ENCODE measurements around the gene C2orf15.
"Not testable (repeated sequence)": the region's sequence is repeated elsewhere in the genome, so short reads cannot be mapped to it uniquely, and the experiment has no call there.

C2orf15 gene

DNA sequence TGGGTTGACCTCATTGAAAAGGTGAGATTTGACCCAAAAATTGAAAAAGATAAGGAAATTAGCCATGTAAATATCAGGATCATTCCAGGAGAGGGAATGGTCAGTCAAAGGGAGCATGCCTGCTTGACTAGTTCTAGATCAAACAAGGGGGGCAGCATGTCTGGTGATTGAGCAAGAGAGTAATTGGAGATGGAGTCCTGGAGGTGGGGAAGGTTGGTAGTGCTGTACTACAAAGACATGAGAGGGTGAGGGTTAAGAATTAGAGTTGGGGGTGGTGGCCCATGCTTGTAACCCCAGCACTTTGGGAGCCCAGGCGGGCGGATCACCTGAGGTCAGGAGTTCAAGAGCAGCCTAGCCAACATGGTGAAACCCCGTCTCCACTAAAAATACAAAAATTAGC, 41.5 kb downstream of the C2orf15 start:
- no peak for DNase-seq (ENCODE audit: low read depth)
- H3K4me3 ChIP-seq (ENCODE audit: low read length): no peak overlapping the region
- TF ChIP-seq CTCF (IDR thresholded peaks at IDR 0.05; ENCODE audit: insufficient read depth, low read depth, low read length, missing control alignments): no peak

GRCh38 chr2:99184811-99185210, 43.3 kb downstream of the C2orf15 start:
- no peak overlapping the region for H3K4me3 ChIP-seq (ENCODE audit: low read length)
- no peak for TF ChIP-seq CTCF (IDR thresholded peaks at IDR 0.05; ENCODE audit: insufficient read depth, low read depth, low read length, missing control alignments)
- no peak for DNase-seq (ENCODE audit: low read depth)

GRCh38 chr2:99187011-99187410, 45.5 kb downstream of the C2orf15 start:
- no peak for TF ChIP-seq CTCF (IDR thresholded peaks at IDR 0.05; ENCODE audit: insufficient read depth, low read depth, low read length, missing control alignments)
- H3K4me3 ChIP-seq (ENCODE audit: low read length): no peak overlapping the region
- DNase-seq (ENCODE audit: low read depth): no peak

- H3K4me3 ChIP-seq (ENCODE audit: low read length): no peak overlapping the region
- TF ChIP-seq CTCF (IDR thresholded peaks at IDR 0.05; ENCODE audit: insufficient read depth, low read depth, low read length, missing control alignments): no peak
- no peak for DNase-seq (ENCODE audit: low read depth)
These were observed 46.9 kb downstream of the C2orf15 start for GRCh38 chr2:99188357-99188756.

DNA sequence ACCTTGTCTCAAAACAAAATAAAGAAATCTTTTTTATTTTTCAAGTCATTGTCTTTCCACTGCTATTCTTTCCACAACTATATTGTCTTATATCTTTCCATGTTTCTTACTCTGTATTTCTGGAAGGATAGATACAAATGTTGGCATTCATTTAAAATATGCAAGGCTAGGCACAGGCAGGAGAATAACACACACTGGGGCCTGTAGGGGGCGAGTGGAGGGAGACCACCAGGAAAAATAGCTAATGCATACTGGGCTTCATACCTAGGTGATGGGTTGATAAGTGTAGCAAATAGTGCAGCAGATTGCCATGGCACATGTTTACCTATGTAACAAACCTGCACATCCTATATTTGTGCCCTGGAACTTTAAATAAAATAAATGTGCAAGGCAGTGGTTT, 49.0 kb downstream of the C2orf15 start:
- no peak for TF ChIP-seq CTCF (IDR thresholded peaks at IDR 0.05; ENCODE audit: insufficient read depth, low read depth, low read length, missing control alignments)
- DNase-seq (ENCODE audit: low read depth): no peak
- no peak overlapping the region for H3K4me3 ChIP-seq (ENCODE audit: low read length)

- not testable (repeated sequence) for DNase-seq (ENCODE audit: low read depth); H3K4me3 ChIP-seq (ENCODE audit: low read length)
These were observed 50.9 kb downstream of the C2orf15 start for GRCh38 chr2:99192364-99192763.

DNA sequence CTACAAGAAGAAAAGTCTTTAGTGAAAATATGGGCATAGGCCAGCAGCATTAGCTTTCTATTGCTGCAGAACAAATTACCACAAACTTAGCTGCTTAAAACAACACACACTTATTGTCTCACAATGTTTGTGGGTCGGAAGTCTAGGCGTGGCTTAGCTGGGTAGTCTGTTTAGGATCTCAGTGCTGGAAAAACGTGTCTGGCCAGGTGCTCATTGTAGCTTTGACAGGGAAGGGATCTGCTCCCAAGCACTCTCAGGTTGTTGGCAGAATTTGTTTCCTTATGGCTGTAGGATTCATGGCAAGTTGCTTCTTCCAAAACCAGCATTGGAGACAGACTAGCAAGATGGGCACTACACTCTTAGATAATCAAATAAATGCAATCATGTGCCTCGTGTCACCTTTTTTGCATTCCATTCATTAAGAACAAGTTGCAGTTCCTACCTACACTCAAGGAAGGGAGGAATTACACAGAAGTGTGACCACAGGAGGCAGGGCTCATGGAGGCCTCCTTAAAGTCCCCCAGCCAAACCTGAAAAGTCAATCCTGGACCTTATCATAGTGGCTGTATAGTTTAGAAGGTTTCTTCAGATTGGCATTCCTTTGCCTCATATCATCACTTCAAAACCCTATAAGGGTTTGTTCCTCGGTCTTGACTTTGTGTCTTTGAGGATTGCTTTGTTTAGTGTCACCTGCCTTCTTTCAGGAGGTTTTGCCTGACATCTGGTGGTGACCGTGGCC, 56.8 kb downstream of the C2orf15 start:
- H3K4me3 ChIP-seq (ENCODE audit: low read length): no peak overlapping the region
- no peak for TF ChIP-seq CTCF (IDR thresholded peaks at IDR 0.05; ENCODE audit: insufficient read depth, low read depth, low read length, missing control alignments)
- peak; percentile 76 for DNase-seq (ENCODE audit: low read depth)
